Sigmoid colon (tissue), 4 donors: ENCODE data around the gene DDX23.

ENCODE experiments used
- POLR2A ChIP-seq, 2 donors: fragments of 450-650 bp; IDR thresholded peaks; one replicate each; pipeline ENCODE4 v1.6.1; 2016; ENCODE audit warnings: antibody characterized with exemption in 2 of 2, mild to moderate bottlenecking in 2 of 2, moderate library complexity in 2 of 2
- POLR2AphosphoS5 ChIP-seq, 4 donors: sonication (generic); formaldehyde crosslinking; IDR thresholded peaks; one replicate each; pipeline ENCODE4 v1.6.1; 2017; ENCODE audit warnings: antibody characterized with exemption in 4 of 4
- TF ChIP-seq, protein P1 (sequence below), 4 experiments: fragments of 450-650 bp in 3 of 4; fragments of 200-600 bp in 1 of 4; IDR thresholded peaks; one replicate each; pipeline ENCODE4 v1.5.1; 2016 to 2019; ENCODE audit warnings: antibody characterized with exemption in 4 of 4, mild to moderate bottlenecking in 3 of 4, moderate library complexity in 2 of 4

DNA sequence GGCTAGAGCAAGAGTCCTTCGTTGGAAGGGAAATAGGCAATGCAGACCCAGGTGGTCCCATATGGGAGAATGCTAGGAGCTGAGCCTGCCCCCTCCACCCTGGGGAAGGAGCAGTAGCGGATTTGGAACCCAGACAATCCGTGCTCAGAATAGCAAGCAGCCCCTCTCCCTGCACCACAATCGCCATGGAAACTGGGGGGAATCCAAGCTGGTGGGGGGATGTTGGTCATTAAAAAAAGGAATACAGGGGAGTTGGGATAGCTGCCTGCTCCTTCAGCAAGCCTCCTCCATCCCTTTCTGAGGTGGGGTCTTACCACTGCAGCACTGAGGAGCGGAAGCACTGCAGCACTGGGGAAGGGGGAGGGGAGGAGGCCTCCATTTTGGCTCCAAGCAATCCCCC lies 10.8 kb upstream of the DDX23 start:
- TF ChIP-seq, protein P1, sequence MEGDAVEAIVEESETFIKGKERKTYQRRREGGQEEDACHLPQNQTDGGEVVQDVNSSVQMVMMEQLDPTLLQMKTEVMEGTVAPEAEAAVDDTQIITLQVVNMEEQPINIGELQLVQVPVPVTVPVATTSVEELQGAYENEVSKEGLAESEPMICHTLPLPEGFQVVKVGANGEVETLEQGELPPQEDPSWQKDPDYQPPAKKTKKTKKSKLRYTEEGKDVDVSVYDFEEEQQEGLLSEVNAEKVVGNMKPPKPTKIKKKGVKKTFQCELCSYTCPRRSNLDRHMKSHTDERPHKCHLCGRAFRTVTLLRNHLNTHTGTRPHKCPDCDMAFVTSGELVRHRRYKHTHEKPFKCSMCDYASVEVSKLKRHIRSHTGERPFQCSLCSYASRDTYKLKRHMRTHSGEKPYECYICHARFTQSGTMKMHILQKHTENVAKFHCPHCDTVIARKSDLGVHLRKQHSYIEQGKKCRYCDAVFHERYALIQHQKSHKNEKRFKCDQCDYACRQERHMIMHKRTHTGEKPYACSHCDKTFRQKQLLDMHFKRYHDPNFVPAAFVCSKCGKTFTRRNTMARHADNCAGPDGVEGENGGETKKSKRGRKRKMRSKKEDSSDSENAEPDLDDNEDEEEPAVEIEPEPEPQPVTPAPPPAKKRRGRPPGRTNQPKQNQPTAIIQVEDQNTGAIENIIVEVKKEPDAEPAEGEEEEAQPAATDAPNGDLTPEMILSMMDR (IDR thresholded peaks at IDR 0.05): no peak
- TF ChIP-seq POLR2AphosphoS5 (IDR thresholded peaks at IDR 0.05) (no peak), POLR2A (IDR thresholded peaks at IDR 0.05) (no peak)
